Measurements from ENCODE around the gene GFY.

Gene GFY, protein sequence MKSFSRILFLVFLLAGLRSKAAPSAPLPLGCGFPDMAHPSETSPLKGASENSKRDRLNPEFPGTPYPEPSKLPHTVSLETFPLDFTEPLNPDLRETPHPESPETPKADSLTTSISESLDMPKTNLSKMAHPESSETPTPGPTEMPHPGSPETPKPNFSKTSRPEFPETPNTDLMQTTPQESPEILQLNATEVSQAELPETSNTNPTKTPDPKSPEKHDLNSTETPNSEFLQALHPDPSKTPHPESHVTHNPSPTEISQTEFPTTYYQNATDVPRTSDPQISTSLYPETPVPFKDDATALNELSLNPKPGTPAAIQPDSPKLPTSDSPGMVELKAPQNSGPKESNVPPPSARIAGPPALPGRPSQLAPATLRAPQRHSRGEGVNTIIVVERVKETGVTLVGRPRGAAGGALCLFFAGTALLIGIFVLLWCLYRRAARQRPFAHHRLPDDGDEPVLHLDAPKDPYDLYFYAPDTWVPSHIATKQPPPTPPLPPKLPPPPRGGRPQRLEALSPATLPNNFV

GRCh38 chr19:49425178-49425577 is at the start of gene GFY:
Gene GFY (plus strand): TSS chr19:49425388. CDS start chr19:49426431, 1,043 bp downstream.
- DNase-seq (ENCODE audit: low read depth) = no peak

DNA sequence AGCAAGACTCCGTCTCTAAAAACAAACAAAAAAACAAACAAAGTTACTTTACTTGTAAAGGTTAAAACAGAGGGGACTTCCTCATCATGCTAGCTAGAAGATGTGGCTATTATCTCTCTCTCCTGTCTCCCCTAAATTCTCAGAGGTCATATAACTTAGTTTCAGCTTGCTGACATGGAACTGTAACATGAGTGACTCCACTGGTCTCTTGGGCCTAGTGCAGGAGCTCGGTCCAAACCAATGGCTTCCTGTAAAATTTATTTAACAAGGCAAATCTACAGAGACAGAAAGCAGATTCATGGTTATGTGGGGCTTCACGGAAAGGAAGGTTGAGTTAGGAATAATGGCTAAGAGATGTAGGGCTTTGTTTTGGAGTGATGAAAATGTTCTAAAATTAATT is 46.7 kb upstream of the GFY start:
- DNase-seq (ENCODE audit: low read depth) = no peak

- no peak for DNase-seq (ENCODE audit: low read depth)
These were observed 44.8 kb upstream of the GFY start for GRCh38 chr19:49380391-49380790.

GRCh38 chr19:49382639-49383038 is 42.5 kb upstream of the GFY start:
- DNase-seq (ENCODE audit: low read depth) = no peak

- no peak for DNase-seq (ENCODE audit: low read depth)
These were observed 41.6 kb upstream of the GFY start for GRCh38 chr19:49383599-49383998.

DNA sequence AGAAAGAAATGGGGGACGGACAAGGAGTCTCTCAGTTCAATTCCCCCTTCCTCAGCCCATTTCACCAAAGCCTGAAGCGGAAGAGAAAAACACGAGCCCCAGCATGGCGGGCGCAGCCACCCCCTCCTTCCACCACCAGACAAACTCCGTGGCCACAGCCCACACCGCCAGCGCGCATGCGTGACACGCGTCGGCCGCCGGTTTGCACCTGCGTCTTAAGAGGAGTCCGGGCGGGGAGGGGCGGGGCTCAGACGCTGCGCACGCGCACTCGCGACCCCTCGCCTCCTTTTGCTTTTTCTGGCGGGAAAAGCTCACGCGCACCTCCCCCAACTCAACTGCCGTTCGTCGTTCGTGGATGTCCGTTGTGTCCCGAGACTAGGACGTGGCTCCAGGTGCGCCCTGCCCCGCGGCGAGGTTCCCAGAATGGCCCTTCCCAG is 37.2 kb upstream of the GFY start, which contains the start of gene KASH5:
TSS of gene KASH5 (plus strand) at position 314 of the 437 bp plus-strand sequence. CDS start 2,635 bp downstream, outside the sequence.
- peak; percentile 88 for DNase-seq (ENCODE audit: low read depth)

- DNase-seq (ENCODE audit: low read depth) = no peak
These were observed 35.8 kb upstream of the GFY start for GRCh38 chr19:49389406-49389805.

- DNase-seq (ENCODE audit: low read depth) = no peak
These were observed 34.9 kb upstream of the GFY start for GRCh38 chr19:49390131-49390928.

DNA sequence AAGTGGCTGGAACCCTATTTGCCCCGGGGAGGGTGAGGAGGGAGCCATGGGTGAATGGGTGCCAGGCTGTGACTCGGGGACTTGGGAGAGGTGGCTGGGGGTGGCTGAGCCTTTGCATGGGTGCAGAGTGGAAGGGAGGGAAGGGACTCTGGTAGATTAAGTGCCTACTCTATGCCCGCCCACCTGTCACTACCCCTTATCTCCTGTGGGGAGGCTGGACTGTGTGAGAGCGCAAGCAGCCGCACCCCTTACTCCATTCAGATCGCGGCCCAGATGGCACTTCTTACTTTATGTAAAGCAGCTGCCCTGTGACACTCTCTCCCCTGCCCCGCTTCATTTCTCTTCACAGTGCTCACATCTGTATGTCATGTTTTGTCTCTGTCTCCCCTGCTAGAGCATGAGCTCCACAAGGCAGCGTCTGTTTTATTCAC is 34.2 kb upstream of the GFY start:
- DNase-seq (ENCODE audit: low read depth) = no peak

DNA sequence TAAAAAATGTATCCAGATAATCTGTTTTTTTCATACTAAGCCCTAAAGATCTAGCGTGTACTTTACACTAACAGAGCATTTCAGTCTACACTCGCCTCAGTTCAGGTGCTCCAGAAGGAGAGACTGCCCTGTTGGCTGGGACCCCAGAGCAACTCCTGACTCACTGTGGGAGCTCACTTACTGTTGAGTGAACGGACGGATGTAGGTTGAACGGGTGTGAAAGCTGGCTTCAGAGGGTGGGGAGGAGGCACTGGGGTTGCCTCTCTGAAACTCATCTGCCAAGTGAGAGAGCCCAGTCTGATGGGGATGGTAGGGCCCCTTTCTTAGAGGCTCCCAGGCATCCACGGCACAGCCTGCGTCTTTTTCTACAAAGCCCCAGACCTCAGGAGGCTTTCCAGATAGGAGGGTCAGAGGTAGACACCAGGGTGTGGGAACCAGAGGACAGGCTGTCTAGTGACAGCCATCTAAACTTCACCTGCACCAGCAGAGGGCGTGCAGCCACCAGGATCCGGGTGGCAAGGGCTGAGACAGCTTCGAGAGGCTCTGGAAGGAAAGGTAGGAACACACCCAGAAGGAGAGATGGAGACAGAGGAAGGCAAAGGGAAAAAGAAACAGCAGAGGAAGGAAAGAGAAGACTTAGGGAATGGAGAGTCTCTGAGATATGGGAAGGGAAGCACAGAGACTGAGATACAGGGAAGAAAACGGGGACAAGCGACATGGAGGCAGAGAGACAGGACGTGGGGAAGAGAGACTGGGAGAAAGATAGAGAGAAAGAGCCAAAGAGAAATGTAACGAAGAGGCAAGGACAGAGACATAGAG is 33.4 kb upstream of the GFY start:
- DNase-seq (ENCODE audit: low read depth) = peak; percentile 67

GRCh38 chr19:49393881-49394280 is 31.3 kb upstream of the GFY start:
- DNase-seq (ENCODE audit: low read depth) = no peak

DNA sequence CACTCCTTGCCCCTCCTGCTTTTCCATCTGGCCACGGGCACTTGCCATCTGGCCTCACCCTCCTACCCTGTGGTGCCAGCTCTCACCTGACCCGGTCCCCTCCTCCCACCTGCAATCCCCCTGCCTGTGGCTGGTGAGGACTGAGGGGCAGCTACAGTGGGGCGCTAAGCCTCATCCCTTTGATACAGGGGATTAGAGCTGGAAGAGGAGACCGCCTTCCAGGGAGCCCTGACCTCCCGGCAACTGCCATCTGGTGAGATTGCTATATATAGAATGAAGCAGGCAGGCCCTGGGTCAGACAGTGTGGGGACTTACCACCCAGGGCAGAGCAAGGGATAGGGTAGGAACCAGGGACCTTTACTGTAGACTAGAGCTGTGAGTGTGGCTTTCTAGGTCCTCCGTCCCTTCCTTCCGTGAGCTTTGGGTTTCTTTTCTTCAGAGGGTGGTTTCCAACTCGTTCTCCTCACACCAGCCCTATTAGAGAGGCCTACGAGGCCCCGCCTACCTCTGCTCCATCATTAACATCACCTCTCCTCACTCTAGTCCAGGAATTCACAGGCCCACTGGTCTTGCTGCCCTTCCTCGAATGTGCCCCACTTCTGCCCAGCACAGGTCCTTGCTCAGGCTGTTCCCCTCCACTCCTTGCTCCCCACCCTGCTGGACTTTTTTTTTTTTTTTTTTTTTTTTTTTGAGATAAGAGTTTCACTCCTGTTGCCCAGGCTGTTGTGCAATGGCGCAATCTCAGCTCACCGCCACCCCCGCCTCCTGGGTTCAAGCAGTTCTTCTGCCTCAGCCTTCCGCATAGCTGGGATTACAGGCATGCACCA is 29.4 kb upstream of the GFY start:
- DNase-seq (ENCODE audit: low read depth) = no peak

DNA sequence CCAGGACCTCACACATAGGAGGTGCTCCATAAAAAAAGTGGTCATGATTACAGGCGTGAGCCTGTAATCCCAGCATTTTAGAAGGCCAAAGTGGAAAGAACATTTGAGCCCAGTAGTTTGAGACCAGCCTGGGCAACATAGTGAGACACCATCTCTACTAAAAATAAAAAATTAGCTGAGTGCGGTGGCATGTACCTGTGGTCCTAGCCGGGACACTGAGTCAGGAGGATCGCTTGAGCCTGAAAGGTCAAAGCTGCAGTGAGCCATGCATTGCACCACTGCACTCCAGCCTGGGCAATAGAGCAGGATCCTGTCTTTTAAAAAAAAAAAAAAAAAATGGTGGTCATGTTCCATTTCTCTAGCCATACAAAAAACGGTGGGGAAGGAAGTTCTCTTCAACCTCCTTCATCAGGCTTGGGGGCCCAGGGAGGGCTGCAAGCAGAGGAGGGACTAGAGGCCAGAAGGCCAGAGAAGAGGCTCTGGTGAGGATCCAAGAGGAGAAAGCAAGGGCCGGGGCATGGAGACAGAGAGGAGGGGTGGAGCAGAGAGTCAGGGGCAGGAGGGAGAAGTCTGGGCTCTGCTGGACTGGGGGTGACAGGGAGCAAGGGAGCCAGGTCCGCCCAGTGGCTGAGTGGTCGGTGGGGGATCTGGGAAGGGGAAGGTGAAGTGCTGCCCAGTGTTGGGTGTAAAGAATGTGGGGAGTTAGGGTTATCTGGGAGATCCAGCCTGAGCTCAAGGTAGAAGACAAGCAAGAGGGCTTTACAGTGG is 28.3 kb upstream of the GFY start:
- DNase-seq (ENCODE audit: low read depth) = no peak

GRCh38 chr19:49398001-49398615 is 27.1 kb upstream of the GFY start:
- no peak for DNase-seq (ENCODE audit: low read depth)

DNA sequence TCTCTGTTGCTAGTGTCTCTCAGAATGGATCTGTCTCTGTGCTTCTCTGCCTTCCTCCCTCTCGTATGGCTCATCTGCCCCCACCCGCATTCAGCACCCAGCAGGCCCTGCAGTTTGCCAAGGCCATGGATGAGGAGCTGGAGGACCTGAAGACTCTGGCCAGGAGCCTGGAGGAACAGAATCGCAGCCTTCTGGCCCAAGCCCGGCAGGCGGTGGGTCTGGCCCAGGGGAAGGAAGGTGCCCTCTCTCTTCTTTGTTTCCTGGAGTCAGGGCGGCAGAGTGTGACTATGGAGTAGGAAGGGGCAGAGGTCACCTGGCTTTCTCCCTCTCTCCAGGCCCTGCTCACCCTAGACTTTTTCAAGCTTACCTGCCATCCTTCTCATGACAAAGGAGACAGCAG is 26.3 kb upstream of the GFY start:
- DNase-seq (ENCODE audit: low read depth) = no peak

DNA sequence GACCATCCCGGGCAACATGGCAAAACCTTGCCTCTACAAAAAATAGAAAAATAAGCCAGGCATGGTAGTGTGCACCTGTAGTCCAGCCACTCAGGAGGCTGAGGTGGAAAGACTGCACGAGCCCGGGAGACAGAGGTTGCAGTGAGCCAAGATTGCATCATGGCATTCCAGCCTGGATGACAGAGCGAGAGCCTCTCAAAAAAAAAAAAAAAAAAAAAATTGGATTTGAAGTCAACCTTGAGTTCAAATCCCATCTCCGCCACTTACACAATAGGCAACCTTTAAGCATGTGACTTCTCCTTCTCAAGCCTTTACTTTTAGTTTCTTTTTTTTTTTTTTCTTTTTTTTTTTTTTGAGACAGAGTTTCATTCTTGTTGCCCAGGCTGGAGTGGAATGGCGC is 25.2 kb upstream of the GFY start:
- no peak for DNase-seq (ENCODE audit: low read depth)

DNA sequence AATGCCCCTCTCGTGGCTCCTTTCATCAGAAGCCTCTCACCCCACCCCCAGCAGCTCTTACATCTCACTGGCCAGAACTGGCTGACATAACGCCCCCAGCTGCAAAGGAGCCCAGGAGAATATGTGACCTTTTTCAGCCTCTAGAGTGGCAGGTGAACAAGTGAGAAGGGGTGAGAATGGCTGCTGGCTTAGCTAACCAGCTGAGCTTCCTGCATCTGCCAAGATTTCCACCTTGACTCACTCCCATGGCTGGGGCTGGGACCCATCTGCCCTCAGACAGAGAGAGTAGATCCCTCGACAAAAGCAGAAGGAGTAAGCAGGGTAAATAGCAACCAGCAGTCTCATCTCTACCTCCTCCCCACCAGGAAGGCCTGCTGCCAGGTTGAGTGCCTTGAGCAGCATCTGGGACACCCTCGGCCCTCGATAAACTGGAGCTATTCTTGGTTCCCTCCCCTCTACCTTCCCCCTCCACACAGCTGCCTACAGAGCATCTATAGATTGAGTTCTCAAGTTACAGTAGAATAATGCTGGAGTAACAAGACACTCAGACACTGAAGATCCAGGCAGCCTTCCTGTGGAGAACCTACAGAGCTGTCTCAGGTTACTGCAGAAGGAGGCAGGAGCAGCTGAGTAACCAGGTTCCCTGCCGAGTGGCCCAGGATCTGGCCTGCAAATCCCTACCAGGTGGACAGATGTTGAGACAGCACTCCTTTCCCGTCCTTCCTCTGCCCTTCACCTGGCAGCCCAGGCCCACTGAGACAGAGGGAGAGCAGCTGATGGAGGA is 21.6 kb upstream of the GFY start:
- no peak for DNase-seq (ENCODE audit: low read depth)

GRCh38 chr19:49407079-49407478 is 18.1 kb upstream of the GFY start:
- DNase-seq (ENCODE audit: low read depth) = no peak

DNA sequence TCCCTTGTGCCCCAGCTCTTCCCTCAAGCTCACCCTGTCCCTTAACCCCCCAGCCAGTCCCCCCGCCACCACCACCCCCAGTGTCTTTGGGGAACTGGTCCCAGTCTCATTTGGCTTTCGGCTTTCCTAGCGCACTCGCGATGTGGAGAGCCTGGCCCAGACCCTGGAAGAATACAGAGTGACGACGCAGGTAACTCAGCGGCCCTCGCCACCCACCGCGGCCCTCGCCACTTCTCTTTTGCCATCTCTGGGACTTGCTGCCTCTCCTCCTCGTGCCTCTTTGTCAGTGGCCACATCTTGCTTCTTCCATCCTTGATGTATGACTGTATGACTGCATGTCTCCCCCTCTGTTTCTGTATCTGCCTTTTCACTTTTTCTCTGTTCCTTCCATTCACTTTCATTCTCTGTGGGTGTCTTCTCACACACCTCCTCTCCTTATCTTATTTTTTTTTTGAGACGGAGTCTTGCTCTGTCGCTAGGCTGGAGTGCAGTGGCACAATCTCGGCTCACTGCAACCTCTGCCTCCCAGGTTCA is 17.6 kb upstream of the GFY start:
- DNase-seq (ENCODE audit: low read depth) = no peak

Measured in activated T-cell treated with anti-CD3 and anti-CD28 coated beads for 48 hours (primary cell).